Stimulated activated CD8-positive, alpha-beta memory T cell treated with anti-CD3 and anti-CD28 coated beads, Interleukin-4, amount 100 ng/mL, for 24 hours (primary cell): ENCODE results near the gene ZBTB7C.

Source experiments
- DNase-seq: peaks from one replicate; pipeline ENCODE4 v3.0.0-alpha.2; 2020; ENCODE audit warnings: low read depth

The ZBTB7C gene

DNA sequence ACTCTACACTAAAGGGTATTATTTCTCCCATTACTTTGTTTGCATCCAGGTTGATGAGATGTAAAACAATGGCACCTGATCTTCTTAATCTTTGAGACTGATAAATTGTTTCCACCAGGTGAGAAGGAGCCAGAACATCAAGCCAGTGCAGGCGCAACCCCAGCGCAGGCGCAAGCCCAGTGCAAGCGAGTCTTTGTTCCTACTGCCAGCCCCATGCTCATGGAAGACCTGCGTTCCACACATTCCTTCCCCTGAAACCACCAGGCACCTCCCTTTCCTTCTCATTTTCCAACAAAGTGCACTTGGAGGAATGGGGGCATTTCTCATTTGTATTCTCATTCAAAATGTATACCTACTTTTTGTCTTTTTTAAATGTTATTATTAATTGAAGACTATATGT, 290.0 kb downstream of the ZBTB7C start:
- DNase-seq, result no peak

DNA sequence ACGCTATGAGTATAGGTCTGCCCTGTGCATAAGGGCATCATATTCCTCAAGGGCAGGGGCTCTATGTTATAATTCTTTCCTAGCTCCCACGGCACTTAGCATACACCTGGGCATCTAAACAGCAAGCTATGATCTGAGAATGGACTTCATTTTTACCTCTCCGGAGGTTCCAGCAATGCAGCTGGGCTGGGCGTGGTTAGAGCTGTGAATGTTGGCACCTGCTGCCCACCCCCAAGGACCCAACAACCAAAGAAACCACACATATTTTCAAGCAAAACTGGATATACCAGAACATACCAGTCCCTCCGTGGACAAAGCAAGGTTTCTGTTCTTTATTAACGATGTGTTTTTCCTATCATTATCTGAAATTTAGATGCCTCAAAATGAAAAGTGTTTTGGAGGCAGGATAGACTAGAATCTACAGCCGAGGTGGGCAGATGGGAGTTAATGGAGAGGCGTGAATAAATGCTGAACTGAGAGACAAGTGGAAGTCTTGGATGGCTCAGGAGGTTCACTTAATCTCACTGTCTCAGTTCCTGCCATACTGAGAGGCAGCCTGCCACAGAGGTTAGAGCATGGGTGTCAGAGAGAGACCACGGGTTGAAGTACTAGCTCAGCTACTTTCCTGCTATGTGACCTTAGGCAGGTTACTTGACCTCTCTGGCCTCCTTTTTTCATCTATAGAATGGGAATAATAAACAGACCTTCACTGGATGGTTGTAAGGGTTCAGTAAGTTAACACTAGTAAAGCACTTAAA, 292.1 kb downstream of the ZBTB7C start:
- no peak for DNase-seq

DNA sequence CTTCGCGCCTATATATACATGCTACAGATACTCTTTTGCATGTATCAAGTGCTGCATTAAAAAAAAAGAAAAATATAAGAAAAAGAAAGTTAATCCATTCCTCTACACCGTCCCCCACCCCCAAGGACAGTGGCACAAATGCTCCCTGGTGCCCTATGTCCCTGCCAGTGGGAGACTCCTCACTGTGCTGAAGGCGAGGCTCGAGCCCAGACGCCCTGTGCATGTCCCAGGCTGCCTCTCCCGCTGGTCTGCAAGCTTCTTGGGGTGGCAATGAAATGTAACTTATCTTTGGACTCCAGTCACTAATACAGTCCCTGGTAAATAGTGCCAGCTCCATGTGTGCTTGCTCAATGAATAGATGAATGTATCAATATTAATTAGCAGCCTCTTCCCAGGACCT, 293.2 kb downstream of the ZBTB7C start:
- no peak for DNase-seq

DNA sequence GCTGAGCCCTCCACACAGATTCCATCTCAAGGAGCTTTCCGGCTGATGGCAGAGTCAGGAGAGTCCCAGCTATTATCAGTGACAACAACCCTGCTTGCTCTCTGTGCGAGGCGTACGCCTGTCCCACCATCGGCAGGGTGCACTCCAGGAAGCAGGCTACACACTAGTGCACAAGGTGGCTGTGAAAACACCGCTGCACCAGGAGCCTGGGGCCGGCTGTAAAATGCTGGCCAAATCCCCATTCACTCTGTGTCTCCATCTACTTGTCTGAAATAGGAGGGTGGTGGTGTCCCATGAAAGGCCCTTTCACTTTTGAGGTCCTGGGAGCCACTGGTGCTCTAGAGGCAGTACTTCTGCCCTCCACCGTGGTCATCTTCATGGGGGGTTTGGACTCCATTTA, 295.5 kb downstream of the ZBTB7C start:
- DNase-seq, result no peak

DNA sequence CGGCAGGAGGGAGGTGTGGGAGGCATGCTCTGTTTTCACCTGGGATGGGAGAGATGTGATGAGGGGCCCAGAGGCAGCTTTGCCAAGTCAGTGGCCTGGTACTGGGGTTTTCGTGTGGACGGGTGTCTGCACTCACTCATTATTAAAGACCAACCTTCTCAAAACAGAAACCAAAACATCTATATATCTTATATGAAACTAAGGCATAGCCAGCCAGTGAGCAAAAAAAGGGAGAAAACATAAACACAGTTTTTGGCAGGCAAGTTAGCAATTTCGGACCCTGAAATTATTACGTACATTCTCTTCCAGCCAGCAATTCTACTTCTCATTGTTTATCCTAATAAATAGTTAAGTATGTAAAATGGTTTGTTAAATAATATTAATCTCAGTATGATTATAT, 297.6 kb downstream of the ZBTB7C start:
- DNase-seq, result no peak

DNA sequence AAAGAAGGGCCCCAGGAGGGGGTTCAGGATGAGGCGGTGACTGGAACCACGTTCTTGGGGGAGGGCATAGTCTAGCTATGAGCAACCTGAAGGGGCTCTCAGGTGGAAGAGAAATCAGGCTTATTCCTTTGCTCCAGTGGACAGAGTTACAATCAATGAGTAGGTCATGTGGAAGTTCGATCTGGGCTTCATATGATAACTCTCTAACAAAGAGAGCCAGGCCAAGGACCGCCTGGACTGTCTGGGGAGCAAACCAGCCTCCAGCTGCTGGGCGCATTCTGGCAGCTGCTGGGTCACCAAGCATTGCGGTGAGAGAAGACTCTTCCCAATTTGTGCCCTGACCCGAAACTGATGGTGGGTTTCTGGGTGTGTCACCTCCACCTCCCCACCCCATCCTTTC, 298.4 kb downstream of the ZBTB7C start:
- no peak for DNase-seq

DNA sequence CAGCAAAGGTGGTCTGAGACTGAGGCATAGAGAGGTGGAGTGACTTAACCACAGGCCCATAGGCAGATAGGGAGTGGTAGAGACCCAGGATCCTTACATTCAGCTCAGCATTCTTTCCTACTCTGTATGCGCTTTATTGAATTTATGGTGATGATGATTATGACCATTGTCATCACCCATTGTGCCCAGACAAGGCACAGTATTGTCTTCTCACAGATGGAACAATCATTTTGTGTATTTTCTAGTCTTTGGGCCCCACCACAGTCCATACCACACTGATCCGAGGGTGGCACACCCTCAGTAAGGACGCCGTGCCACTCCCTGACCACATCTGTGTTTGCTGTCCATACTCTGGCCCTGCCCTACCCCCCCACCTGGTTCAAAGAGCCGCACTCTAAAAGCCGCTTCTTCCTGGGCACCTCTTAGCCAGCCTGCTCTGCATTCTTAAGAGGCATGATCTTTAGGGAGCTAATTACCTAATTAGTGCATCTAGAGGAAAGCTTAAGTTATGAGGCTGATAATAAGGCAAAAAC, 299.2 kb downstream of the ZBTB7C start:
- no peak for DNase-seq

DNA sequence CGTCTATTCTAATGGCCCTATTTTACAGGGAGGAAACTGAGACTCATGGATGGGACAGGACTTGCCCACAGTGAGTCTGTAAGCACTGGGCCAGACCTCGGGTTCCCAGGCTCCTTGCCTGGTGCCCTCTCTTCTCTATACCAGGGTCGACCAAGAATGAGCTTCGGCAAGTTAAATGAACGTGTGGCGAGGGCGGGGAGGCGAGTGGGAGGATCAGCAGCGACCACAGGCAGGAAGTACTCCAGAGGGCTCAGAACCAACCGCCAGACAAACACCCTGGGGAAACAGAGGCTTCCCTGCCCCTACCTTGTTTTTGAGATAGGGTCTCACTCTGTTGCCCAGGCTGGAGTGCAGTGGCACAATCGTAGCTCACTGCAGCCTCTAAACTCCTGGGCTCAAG, 301.0 kb downstream of the ZBTB7C start:
- no peak for DNase-seq

DNA sequence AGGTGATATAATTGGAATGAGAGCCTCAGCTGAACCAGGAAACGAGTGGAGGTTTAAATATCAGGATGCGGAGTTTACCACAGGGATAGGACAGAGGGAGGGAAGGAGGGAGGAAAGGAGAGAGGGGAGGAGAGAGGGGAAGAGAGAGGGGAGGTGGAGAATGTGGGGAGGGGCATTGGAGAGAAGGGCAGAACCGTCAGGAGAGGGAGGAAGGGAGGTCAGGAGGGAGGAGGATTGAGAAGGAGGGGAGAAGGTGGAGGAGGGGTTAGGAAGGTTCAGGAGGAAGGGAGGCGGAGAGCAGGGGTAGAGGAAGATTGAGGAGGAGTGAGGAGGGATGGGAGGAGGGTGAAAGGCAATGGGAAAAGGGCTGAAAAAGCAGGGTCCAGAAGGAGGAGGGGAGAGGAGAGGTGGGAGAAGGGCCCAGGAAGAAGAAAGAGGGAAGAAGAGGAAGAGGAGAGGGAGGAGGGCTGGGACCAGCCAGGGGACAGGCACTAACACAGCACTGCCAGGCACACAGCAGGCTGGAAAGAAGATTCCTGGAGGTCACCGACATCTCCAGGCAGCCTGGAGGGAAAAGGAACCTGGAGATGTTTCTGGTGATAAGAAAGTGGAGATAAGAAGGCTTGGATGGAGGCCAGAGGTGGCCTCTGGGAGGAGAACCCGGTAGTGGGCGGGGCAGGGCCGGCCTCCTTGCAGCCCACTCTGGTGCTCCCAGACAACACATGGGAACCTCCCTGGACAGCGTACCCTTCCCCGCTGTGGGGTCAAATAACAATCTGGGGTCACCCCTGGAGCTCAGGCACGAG, 302.0 kb downstream of the ZBTB7C start:
- DNase-seq, result no peak

DNA sequence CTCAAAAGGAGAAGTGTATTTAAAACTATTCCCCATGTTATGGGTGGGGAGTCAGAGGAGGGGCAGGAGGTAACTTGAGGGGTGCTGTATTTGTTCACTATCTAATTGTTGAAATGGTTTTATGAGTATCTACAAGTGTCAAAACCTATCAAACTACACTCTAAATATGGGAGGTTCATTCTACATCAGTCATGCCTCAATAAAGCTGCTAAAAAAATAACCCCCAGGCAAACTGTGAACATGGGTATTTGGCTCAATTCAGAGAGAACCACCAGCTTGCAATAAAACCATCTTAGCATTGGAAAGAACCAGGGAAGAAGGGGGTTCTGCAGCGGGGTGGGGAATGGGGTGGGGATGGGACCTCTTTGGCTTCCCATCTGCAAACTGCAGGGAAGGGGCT, 302.7 kb downstream of the ZBTB7C start:
- no peak for DNase-seq

DNA sequence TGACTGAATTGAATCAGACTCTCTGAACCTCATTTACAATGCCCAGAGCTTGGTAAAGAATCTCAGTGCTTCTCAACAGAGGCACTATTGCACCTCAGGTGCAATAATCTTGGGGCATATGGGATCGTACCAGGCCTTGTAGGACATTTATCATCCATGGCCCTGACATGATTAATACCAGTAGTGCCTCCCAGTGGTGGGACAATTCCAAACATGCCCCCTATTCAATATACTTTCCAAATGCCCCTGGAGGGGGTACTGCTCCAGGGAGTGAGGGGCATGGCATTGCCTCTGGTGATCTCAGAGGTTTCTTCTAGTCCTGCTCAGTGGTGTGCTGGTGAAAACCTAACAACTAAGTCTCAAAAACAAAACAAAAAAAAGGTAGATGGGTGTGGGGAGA, 303.9 kb downstream of the ZBTB7C start:
- DNase-seq, result no peak

DNA sequence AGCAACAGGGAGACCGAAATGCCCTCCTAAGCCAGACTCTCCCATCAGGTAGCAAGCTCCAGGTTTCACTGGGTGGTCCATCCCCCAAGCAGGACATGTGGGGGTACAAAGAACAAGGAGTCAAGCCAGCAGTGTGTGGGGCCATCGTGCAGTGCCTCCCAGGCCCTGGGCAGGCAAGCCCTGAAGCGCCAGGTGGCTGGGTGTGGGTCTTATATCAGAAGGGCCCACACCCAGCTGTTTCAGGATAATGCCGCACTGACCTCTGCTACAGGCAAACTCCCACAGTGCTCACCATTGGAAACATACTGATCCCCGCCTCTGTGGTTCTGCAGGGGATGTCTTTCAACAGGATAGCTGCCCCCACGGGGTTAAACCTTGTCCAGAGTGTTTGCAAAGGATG, 304.5 kb downstream of the ZBTB7C start:
- no peak for DNase-seq

DNA sequence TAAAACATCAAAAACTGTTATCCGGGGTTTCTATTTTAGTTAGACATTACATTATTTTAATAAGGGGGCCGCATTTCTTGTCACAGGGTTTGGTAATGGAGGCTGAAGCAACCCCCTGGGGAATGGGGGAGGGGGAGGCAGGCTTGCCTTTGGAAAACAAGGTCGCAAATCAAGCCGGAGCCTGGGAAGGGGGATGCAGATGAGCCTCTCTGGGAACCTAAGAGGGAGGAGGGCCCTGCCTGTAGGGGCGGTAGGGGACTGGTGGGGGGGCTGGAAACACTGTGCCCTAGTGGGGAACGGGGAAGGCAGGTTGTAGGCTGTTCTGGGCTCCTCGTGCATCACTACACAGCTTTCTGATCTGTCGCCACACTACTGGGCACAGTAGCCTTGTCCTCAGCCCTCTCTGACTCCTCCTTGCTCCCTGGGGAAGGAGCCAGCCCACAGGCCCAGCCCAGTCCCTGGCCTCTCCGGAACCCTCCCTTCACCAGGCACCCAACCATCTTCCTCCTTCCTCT, 308.5 kb downstream of the ZBTB7C start:
- no peak for DNase-seq

DNA sequence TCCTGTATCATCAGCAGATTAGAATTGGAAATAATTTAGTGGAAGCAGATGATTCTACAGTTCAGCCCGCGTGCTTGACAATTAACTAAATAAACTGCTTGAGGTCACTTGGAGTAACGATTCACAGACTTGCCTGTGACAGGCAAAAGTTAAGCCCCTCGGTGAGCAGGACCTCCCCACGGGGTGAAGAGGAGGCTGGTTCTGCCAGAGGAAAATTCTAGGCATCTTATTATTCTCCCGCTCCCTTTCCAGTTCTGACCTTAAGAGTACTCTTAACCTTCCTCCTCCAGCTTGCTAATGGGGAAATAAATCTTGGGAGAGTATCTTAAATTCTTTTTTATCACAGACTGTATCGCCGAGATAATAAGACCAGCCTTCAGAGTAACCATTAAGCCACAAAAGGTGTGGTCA, 309.0 kb downstream of the ZBTB7C start:
- no peak for DNase-seq

DNA sequence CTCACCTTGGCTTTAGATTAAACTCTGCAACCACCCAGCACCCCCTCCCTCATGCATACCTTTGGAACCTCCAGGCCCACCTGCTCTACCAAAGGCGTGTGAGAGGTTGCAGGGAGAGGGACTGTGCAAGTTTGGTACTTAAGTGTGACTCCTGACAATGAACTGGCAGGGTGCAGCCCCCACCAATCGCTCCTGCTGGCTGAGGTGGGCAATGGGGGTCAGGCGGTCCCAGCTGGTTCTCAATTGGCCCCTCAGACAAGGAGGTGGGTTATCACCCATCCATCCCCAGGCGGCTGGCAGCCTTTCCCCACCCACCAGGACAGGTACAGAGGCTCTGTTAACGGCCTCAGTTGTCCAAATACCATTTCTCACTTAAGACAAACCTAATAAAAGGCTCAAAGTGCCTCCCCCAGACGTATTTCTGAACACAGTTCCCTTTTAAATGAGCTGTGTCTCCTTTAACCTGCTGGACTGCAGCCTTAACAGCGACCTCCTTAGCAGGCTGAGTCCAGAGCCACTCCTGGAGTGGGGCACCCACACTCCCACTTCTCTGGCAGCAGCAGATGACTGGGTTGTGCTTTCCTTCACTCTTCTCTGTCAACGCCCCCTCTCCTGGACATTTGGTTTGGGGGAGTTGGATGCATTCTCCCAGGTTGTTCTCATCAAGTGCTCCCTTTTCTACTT, 309.6 kb downstream of the ZBTB7C start:
- no peak for DNase-seq

DNA sequence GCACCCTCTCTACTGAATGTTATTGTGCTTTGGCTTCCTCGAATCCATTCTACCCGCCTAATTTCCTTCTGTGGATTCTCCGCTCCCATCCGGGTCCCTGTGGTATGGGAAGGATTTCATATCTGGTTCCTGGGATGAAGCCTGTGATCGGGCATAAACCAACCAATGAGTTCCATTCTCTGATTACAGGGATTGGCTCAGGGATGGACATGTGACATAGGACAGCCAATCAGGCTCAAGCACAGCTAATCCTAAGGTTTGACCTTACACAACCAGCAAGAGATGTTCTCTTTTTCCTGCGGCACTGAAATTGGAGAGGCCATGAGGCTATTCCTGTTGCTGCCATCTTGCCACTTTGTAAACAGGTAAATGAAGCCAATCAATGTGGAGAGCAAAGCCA, 310.6 kb downstream of the ZBTB7C start:
- DNase-seq, result no peak

DNA sequence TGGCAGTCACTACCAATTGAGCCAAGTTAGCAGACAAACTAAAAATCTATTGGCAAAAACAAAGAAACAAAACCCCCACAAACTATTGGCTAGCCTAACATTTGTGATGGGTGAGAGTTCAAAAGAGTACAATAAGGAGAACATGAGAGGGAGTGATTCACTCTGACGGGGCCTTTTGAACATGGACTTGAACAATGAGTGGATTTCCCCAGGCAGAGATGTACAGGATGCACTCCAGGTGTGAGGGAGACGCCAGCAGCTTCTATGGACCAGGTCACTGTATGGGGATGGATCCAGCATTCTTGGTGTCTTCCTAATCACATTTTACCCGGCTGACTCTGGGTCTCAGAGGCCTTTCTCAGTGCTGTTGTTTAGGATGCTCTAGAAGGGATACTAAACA, 311.2 kb downstream of the ZBTB7C start:
- DNase-seq, result no peak

DNA sequence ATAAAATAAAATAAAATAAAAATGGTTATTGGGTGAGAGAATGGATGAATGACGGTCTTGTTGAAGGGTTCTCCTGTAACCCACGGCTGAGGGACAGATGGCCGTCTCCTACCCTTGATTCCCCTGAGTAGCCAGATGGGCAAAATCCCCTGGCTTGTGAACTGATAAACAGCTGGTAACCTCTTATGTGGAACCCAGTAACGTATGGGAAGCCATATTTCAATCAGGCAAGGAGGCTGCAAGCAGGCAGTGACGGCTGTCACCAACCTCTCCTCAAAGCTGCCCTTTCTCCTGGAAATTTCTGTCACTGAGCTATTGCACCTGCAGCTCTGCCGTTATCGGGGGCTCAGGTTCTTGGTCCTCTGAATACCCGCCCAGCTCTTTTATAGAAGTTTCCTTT, 313.5 kb downstream of the ZBTB7C start:
- no peak for DNase-seq

DNA sequence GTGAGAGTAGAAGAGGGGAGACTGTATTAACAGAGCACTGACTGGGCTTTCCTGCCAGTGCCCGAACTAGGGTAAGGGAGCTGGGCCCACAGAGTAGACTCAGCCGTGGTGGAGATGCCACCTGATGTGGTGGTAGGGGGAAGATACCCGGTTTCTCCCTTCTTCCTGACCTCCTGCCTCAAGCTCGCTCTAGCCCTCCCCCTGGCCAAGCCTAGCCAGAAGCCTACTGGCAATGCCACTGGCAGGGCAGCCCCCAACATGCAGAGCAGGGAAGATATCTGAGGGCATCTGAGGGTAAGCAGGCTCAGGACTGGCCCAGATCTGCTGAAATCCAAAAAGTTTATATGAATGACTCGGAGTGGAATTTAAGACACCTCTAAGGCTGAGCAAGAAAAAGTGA, 316.1 kb downstream of the ZBTB7C start:
- no peak for DNase-seq

DNA sequence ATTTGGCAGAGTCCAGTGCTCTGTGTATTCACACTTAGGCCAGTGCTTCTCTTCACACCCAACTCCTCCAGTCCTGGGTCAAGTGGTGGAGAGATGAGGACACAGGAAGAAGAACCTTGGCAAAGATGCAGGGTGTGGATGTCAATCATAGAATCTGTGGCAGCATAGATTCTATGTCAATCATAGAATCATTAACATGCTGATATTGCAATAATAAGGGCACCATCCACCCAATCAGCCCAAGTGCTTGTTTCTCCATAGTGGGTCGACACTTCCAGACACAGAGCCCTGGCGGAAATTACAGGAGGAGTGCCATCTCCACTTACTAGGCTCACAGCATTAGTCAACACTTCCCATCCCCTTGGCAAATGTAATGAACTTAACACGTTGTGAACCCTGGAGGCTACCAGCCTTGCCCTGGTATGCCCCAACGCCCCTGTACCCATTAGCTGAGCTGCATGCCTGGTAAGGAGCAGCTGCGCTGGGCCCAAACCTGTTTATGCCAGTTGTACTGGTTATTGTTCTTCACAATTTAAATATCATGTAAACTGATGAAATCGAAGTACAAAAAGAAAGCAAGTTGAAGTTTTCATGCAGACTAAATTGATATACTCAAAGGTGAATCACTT, 317.2 kb downstream of the ZBTB7C start:
- DNase-seq, result no peak

DNA sequence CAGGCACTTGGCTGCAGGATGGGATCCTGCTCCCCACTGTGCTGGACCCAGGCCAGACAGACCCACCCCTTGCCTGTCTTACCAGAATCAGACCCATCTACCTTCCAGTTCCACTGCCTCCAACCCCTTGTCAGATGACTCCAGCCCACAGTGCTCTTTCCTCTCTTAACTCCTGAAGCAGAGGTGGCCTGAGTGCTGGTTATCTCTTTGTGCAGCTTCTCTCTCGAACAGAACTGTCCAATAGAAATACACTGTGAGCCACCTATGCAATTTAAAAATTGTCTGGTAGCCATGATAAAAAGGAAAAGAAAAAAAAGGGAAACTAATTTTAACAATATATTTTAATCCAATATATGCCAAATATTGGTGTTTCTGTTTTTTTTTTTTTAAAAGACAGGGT, 318.5 kb downstream of the ZBTB7C start:
- no peak for DNase-seq

DNA sequence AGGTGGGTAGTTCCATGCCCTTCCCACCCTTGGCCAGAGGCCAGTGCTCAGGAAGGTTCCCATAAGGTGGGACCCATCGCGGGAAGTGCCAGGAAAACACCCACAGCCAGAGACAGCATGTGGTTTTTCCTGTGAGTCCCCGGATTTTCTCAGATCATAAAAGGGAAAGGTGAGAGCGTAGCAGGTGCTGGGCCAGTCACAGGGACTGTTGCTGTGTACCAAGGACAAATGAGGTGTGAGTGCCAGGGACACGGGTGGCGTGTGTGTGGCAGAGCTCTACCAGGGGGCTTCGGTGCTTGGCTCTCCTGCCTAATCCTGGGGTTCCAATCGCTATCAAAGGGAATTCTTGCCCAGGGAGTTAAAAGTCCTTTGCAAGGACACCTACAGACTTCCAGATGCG, 319.2 kb downstream of the ZBTB7C start:
- no peak for DNase-seq
